CD4-positive, alpha-beta T cell treated with Interleukin-15 for 4 hours (primary cell): ENCODE data around the gene CDKN1A.
"Not testable (repeated sequence)": the region's sequence is repeated elsewhere in the genome, so short reads cannot be mapped to it uniquely, and the experiment has no call there.

ENCODE experiments used
- DNase-seq: peaks from one replicate; pipeline ENCODE4 v3.0.0-alpha.2; 2020; ENCODE audit warnings: low spot score

Gene CDKN1A

DNA sequence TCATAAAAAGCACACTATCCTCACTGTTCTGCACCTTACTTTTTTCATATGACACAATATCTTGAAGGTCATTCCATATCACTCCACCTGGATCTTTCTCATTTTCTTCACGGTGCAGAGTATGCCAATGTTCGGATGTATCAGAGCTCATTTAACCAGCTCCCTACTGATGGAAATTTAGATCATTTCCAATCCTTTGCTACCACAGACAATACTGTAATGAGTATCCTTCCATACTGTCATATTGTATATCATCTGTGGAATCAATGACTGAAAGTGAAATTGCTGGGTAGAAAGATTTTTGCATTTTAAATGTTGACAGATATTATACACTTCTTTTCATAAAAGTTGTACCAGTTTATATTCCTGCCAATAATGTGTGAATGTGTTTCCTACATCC, 16.9 kb downstream of the CDKN1A start:
- DNase-seq = no peak

GRCh38 chr6:36697481-36697903, 19.0 kb downstream of the CDKN1A start, which contains the start of gene RAB44:
TSS of gene RAB44 (plus strand) at chr6:36697826. CDS start at chr6:36704236, 6,410 bp downstream.
- no peak for DNase-seq

GRCh38 chr6:36698196-36698595, 19.7 kb downstream of the CDKN1A start:
- no peak for DNase-seq

DNA sequence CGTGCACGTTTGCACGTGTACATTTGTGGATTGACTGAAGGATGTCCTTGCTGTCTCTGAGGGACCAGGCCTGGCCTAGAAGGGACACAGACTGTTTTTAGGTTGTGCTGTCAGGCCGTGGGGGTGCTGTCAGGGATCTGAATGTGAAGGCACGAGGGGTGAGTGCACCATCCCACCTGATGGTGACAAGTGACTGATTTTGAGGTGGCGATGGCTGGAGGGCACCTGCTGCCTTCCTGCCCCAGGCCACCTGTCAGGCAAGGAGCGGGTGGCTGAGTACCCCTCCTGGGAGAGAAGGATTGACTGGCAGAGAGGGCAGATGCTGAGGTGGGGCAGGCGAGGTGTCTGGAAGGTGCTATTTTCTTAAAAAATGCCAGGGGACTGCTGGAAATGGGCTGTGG, 20.4 kb downstream of the CDKN1A start:
- no peak for DNase-seq

DNA sequence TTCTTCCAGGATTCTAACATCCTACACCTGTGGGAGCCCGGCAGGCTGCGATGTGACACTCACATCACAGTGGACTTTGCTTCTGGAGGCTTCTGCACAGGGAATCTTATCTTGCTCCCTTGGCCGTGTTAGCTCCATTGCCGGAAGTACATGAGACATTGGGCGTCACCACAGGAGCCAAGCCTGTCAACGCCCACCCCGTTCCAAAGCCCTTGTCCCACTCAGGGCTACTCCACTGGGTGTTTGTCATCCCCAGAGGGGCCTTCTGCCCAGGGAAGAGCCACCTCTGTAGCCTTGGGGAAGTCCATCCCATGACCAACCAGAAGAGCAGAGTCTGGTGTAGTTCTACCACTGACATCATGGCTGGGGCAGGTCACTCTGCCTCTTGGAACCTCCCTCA, 20.8 kb downstream of the CDKN1A start:
- no peak for DNase-seq

GRCh38 chr6:36700071-36700812, 21.7 kb downstream of the CDKN1A start:
- no peak for DNase-seq

- DNase-seq = no peak
Observed at GRCh38 chr6:36700831-36701230, 22.3 kb downstream of the CDKN1A start.

DNA sequence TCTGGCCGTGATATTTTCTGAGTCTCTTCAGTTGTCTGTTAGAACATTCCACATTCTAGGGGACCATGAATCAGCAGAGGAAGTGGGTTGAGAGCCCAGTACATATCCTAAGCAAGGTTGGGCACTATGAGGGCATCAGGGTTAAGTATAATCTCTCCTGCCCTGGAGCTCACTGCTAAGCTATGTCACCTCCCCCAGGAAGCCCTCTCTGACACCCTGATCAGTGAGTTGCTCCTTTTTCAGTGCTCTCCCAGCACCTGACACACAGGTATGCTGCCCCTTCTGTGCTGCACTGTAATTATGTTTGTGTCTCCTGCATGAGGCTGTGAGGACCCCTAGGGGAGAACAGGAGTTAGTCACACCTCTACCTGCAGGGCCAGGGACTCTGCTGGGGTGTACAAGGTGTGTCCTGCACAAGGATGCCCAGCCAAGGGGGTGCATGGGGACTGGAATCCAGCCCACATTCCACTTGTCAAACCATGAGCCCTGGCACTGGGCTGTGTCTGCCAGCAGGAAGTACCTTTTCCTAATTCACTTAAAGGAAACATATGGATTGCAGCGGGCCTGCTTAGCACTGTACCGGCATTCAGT, 23.0 kb downstream of the CDKN1A start:
- no peak for DNase-seq

DNA sequence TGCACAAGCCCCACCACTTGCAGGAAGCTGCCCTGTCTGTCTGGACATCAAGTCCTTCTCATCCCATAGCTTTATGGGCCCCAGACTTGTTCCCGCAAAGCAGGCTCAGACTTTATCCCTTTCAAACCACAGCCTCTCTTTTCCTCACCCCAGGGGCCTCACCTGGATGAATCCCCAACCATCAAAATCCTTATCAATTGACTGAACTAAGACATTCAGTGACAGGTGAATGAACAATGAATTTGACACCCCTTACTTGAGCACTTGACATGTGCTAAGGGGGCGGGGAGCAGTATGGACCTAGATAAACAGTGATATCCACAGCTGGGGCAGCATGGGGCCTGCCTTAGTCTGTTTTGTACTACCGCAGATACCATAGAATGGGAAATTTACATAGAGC, 24.1 kb downstream of the CDKN1A start:
- DNase-seq = no peak

GRCh38 chr6:36703081-36703606, 24.6 kb downstream of the CDKN1A start:
- no peak for DNase-seq

GRCh38 chr6:36703982-36704381, 25.5 kb downstream of the CDKN1A start:
- DNase-seq = no peak

DNA sequence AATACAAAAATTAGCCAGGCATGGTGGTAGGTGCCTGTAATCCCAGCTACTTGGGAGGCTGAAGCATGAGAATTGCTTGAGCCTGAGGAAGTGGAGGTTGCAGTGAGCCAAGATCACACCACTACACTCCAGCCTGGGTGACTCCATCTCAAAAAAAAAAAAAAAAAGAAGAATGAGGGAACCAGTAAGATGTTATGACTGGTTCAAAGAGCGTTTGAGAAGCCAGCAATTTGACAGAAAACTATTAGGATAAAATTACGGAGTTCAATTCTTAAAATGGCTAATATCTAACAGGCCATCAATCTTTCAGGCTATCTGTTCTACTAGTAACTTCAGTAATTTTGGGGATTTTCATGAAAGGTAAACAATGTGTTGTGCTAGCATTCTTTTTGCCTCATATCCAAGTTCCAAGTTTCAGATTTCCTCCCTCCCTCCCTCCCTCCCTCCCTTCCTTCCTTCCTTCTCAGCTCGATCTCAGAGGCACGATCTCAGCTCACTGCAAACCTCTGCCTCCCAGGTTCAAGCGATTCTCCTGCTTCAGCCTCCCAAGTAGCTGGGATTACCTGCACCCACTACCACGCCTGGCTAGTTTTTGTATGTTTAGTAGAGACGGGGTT, 26.6 kb downstream of the CDKN1A start:
- DNase-seq = not testable (repeated sequence)

- DNase-seq = no peak
Observed at GRCh38 chr6:36706339-36706738, 27.8 kb downstream of the CDKN1A start.

DNA sequence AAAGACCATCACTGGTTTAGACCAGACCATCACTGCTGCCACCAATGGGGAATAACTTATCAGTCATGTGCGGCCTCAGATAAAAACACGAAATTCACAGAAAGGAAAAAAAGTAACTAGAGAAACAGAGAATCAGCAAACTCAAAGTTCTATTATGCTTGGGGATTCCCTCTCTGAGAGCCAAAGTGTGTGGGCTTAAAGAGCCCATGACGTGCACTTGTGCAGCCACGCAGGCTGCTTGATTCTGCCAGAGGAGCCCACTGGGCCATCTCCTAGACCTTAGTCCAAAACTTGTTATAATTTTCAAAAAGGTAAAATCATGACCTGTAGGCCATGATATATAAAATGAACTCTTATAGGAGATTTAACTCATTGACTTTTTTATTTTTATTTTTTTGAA, 34.3 kb downstream of the CDKN1A start:
- no peak for DNase-seq

- DNase-seq = no peak
Observed at GRCh38 chr6:36713846-36714245, 35.3 kb downstream of the CDKN1A start.

- DNase-seq = no peak
Observed at GRCh38 chr6:36714511-36714910, 36.0 kb downstream of the CDKN1A start.

DNA sequence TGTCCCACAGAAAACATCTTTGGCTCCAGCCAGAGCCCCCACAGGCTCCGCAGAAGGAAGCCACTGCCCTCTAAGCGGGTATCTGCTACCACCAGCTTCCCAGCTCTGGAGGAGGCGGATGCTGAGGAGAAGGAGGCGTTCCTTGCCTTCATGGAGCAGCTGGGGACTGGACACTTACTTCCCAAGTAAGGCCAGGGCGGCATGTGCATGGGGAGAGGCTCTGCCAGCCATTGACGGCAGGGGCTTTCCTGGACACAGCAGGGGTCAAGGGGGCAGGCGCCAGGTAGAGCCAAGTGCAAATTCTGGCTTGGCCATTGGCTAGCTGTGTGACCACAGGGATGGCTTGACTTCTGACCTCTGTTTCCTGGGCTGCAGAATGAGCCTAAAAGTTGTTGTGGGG, 37.0 kb downstream of the CDKN1A start:
- no peak for DNase-seq

GRCh38 chr6:36716476-36717093, 38.1 kb downstream of the CDKN1A start:
- no peak for DNase-seq

DNA sequence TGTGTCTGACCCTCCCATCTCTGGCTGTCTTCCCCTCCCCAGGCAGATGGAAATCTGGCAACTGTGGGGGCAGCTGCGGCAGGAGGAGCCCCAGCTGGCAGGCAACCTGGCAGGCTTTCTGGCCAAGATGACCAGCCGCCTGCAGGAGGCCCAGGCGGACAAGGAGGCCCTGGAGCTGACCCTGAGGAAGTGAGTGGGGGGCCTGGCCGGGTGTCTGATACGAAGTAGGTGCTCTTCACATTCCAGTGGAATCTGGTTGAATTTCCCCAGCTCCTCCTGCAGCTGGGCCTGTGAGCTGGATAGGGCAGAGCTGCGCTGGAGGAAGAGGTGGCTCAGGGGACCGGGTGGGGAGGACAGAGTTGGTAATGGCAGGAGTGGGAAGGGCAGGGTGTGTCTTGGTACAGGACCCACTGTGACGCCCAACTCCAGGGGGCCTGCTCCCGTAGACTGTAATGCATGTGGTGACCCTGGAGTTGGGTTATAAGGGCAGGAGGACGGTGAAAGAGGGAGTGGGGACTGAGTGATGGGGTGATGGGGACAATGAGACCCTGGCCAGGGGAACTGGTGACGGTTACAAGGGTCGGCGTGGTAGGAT, 38.8 kb downstream of the CDKN1A start:
- no peak for DNase-seq

DNA sequence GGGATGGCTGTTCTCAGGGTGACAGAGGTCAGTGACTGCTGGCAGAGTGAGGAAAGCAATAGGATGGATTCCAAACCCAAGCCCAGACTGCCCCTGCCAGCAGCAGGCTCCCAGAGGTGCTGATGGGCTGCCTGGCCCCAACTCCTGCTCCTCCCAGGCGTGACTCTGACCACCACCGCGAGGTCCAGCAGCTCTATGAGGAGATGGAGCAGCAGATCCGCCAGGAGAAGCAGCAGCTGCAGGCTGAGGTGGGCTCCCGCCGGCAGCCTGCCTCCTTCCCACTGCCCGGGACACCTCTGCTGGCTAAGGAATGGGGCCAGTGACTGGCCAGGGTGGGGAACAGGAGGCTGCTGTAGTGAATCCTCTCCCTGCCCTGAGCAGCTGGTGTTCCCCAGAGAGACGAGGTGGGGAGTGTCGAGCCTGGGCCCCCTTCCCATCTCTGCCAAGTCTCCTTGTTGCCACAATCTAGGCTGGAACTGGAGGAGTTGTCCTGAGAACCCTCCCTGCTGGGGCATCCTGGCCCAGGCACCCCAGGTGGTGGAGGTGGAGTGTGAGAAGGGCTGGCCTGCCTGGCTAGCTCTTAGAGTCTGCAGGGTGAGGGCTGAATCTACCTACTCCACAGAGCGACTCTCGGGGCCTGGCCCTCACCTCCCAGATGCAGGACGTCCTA, 39.5 kb downstream of the CDKN1A start:
- no peak for DNase-seq

GRCh38 chr6:36718560-36718959, 40.0 kb downstream of the CDKN1A start:
- DNase-seq = no peak

- no peak for DNase-seq
Observed at GRCh38 chr6:36719126-36719525, 40.6 kb downstream of the CDKN1A start.
